ENCODE measurements around the gene DNAH17.

DNA sequence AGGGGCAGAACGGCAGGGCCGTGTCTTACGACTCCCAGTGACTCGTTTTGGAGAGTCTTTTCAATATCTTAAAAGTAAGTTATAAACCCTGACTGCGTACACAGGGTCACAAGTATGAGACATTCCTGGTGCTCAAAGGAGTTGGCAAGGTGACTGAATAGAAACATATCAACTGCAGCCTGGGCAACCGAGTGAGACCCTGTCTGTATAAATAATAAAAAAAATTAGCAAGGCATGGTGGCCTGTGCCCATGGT lies 115.5 kb downstream of the DNAH17 start:
- TF ChIP-seq POLR2A (IDR thresholded peaks at IDR 0.05): no peak
- TF ChIP-seq, protein P1, sequence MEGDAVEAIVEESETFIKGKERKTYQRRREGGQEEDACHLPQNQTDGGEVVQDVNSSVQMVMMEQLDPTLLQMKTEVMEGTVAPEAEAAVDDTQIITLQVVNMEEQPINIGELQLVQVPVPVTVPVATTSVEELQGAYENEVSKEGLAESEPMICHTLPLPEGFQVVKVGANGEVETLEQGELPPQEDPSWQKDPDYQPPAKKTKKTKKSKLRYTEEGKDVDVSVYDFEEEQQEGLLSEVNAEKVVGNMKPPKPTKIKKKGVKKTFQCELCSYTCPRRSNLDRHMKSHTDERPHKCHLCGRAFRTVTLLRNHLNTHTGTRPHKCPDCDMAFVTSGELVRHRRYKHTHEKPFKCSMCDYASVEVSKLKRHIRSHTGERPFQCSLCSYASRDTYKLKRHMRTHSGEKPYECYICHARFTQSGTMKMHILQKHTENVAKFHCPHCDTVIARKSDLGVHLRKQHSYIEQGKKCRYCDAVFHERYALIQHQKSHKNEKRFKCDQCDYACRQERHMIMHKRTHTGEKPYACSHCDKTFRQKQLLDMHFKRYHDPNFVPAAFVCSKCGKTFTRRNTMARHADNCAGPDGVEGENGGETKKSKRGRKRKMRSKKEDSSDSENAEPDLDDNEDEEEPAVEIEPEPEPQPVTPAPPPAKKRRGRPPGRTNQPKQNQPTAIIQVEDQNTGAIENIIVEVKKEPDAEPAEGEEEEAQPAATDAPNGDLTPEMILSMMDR (IDR thresholded peaks at IDR 0.05): no peak

Data from lower leg skin (tissue), 3 donors.